ENCODE measurements around the gene ARHGEF11.

ARHGEF11 gene

DNA sequence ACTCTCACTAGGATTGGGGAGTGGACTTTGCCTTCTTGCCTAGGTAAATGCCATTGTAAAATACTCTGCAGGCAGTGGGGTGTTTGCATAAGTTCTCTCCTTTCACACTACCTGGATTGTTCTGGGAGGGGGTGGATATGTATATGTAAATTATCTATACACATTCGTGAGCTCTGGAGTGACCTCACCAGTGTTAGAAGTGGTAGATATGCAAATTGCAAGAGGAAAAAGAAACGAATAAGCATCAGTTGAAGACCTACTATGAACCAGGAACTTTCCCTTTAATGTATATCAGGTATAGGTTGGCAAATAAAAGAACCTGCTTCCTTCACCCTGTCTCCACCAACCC, 1.5 kb upstream of the ARHGEF11 start:
- no peak for DNase-seq (ENCODE audit: low read depth in 2 of 2)

DNA sequence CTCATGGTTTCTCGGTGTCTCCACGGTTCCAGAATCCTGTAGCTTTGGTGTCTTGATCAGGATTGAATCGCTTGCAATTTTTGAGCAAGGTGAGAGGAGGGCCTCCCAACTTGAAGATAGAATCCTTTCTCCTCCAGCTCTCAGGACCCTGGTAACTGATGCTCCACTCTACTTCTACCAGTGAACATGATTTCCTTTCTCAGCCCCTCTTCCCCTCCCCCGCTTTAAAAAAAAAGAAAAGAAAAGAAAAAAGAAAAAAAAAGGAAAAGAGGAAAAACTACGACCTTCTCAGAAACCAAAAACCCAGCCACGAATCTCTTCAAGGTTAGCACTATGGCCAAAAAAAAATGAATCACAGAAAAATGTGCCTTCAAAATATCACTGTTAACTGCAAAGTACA, 1.2 kb downstream of the ARHGEF11 start:
- no peak for DNase-seq (ENCODE audit: low read depth in 2 of 2)

DNA sequence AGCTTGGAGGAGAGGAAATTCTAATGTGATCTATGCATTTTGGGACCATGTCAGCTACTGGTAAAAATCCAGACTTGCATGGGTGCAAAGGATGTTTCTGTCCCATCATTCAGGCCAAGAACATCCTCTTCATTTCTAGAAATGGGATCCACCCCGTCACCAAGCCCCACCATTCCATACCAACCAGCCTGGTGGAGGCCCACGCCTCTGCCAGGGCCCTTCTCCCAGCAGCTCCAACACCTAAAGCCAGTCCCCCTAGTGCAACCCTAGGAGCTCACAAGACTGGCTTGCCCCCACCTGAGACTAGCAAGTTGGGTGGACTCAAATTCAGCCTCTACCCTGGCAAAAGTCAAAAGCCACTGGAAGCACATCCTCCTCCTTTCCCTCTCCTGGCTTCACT, 1.9 kb downstream of the ARHGEF11 start:
- no peak for DNase-seq (ENCODE audit: low read depth in 2 of 2)

DNA sequence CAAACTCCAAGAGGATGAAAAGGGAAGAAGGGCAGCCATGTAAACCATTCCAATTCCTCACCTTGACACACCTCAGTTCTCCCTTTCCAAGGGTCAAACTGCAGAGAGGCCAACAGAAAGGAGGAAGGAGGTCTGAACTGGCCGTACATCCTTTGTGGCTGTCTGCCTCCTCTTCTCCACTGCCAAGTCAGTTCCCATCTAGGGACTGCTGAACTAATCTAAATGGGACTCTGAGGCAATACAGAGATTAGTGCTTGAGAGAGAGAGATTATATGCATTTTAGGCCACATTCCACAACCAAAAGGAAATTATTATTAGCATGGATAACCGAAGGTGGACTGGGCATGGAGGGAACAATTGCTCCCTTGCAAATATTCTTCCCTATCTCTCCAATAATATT, 2.7 kb downstream of the ARHGEF11 start:
- DNase-seq (ENCODE audit: low read depth in 2 of 2): no peak

DNA sequence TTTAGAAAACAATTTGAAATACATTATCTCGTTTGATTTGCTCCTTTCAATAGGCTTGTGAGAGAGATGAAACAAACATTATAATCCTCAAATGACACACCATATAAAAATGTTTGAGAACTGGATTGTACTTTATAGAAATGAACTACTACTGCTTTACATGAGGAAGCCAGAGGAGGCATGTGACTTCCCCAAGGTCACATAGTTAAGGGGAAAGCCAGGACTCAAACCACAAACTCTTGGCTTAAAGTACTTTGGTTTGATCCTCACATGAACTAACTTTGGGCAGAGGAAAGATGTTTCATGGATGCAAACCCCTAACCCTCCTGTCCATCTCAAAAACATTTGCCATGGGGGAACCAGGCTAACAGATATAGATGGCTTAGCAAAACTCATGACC, 4.7 kb downstream of the ARHGEF11 start:
- no peak for DNase-seq (ENCODE audit: low read depth in 2 of 2)

DNA sequence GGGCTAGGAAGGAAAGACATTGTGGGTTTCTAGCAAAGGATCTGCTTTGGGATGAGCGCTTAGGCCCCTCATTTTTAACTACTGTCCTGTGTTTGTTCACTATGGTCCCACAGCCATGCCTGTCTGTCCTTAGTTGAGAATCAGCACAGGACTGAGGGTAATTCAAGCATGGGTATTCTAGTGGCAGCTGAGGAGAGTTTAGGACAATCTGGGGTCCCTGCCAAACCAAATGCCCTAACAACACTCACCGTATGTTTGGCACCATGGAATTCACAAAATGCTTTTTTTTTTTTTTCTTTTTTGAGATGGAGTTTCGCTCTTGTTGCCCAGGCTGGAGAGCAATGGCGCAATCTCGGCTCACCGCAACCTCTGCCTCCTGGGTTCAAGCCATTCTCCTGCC, 10.4 kb downstream of the ARHGEF11 start:
- no peak for DNase-seq (ENCODE audit: low read depth in 2 of 2)

DNA sequence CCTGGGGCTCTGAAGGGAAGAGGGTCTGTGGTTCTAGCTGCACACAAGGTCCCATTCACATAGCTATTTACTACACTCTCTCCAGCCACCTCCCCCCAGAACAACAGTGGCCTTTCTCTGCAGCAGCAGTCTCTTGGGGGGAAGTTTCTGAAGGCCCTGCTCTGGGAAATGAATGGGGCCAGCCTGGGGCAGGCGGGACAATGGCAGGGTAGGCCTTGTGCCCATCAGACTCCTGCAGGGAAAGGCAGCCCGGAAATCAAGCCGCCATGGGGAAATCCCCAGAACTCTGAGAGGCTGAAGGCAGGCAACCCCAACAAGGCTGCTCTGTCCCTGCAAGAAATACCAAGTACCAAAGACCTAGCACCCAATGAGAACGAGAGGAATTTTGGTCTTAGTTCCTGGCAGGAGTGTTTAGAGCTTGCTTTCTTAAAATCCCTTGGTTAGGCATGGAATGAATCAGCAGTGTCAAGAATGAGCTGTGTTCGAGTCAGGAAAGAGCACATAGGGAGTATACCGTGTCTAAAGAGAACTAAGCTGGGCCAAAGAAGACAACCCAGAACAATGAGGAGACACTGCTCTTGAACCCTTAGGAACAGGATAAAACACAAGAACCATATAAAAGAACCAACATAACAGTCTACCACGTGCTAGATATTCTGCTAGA, 11.3 kb downstream of the ARHGEF11 start:
- DNase-seq (ENCODE audit: low read depth in 2 of 2): no peak

DNA sequence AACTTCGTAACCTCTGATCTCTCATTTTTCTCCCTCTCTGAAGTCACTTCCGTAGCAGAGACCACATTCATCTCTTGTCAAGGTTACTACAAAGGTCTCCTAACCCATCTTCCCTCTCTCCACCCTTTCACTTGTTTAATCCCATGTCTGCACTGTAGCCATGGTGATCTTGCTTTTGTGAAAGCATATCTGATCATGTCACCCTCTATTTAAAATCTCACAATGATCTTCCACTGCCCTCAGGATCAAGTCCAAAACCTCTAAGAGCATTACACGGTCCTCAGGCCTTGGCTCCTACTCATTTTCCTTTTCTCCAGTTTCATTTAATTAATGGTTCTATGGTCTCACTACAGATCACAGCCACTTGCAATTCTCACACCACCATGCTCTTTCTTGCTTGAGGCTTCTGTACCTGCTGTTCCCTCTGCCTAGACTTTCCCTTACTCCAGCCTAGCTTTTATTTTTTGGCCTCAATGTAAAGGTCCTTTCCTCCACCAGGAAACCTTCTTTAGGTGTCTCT, 12.1 kb downstream of the ARHGEF11 start:
- no peak for DNase-seq (ENCODE audit: low read depth in 2 of 2)

DNA sequence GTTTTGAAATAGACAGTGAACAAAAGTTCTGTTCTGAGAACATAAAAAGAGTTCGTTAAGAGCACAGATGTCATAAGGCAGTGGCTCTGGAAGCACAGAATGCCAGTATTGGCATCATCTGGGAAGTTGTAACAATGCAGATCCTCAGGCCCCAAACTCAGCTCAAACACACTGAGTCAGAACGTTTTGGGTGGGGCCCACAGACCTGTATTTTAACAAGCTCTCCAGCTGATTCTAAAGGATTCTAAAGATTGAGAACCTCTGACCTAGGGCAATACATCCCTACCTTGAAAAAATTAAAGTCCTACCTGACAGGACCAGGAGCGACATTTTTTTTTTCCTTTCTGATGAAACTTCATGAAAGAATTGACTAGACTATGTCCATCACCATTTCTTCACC, 13.2 kb downstream of the ARHGEF11 start:
- DNase-seq (ENCODE audit: low read depth in 2 of 2): no peak

DNA sequence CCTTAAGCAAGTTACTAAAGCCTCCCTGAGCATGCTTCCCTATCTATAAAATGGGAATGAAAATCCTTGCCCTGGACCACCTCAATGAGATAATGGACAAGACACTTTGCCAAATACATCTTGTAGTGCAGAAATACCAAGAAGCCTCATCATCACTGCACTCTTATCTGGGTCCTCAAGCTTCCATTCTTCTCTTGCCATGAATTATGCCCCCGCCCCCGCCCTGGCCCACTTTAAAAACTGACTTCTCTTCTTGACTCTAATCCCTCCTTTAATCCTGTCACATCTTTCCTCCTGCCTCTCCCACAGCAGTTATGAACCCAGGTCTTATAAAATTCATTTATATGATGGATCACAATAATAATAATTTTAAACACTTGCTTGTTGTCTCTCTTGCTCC, 14.8 kb downstream of the ARHGEF11 start:
- DNase-seq (ENCODE audit: low read depth in 2 of 2): no peak

DNA sequence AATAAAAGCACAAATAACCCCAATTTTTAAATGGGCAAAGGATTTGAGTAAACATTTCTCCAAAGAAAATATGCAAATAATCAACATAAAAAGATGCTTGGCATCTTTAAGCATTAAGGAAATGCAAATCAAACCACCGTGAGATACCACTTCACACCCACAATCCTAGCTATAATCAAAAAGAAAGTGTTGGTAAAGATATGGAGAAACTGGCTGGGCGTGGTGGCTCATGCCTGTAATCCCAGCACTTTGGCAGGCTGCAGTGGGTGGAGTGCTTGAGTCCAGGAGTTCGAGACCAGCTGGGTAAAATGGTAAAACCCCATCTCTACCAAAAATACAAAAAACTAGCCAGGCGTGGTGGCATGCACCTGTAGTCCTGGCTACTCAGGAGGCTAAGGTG, 16.9 kb downstream of the ARHGEF11 start:
- no peak for DNase-seq (ENCODE audit: low read depth in 2 of 2)

DNA sequence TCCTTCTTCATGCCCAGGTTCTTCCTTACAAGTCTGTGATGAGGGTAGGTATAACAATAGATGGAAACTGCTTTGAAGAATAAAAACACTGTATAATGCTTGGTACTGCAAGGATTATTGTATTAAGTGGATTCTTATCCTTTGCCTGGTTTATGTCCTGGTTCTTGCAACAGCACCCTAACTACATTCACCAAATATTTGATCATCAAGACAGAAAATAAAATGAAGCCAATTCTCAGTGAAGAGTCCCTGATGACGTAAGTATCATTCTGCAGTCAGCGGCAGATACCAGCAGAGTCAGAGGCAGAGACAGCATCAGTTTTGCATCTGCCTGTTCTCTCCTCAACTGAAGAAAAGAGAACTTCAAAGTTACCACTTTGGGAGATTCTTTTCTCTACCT, 19.7 kb downstream of the ARHGEF11 start:
- no peak for DNase-seq (ENCODE audit: low read depth in 2 of 2)

DNA sequence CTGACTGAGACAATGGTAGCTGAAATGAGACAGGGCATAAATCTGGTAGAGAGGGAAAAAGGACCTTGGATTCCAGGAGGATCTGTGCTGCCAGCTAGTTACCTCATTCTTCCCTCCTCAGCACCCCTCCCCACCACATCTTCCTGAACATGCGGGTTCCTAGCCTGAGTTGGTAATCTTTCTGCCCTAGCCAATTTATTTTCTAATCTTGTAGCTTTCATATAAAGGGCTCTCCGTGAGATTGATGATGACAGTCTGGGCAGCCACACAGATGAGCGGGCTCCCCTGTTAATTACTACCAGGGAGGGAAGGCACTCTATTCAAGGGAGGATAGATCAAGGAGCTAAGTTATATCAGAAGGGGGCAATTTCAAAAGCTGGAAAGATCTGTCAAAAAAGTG, 20.2 kb downstream of the ARHGEF11 start:
- no peak for DNase-seq (ENCODE audit: low read depth in 2 of 2)

DNA sequence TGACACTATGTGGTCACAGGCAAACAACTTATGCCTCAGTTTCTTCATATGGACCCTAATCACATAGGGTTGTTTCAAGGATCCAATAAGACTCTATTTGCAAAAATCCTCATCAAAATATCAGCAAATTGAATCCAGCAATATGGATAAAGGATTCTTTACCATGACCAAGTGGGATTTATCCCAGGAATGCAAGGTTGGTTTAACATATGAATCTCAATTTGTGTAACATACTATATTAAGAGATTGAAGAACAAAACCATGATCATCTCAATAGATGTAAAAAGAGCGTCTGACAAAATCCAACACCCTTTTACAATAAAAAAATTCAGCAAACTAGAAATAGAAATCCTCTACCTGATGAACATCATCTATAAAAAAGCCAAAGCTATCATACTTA, 23.9 kb downstream of the ARHGEF11 start:
- DNase-seq (ENCODE audit: low read depth in 2 of 2): no peak

DNA sequence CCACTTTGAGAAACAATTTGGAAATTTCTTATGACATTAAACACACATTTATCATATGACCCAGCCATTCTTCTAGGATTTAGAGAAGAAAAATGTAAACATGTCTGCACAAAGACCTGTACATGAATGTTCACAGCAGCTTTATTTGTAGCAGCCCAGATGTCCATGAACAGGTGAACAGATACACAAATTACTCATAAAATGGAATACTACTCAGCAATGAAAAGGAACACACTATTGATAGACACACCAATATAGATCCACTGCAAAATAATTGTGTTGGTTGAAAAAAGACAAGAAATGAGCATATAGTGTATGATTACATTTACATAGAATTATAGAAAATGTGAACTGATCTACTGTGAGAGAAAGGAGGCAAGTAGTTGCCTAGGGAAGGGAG, 26.1 kb downstream of the ARHGEF11 start:
- DNase-seq (ENCODE audit: low read depth in 2 of 2): no peak

DNA sequence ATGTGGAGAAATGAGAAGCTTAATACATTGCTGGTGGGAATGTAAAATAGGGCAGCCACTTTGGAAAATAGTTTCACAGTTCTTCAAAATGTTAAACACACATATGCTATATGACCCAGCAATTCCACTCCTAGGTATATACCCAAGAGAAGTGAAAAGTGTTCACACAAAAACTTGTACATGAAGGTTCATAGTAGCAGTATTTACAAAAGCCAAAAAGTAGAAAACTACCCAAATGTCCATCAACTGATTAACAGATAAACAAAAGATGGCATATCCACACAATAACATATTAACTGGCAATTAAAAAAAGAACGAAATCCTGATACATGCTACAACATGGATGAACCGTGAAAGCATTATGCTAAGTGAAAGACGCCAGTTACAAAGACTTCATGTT, 33.7 kb downstream of the ARHGEF11 start:
- no peak for DNase-seq (ENCODE audit: low read depth in 2 of 2)

DNA sequence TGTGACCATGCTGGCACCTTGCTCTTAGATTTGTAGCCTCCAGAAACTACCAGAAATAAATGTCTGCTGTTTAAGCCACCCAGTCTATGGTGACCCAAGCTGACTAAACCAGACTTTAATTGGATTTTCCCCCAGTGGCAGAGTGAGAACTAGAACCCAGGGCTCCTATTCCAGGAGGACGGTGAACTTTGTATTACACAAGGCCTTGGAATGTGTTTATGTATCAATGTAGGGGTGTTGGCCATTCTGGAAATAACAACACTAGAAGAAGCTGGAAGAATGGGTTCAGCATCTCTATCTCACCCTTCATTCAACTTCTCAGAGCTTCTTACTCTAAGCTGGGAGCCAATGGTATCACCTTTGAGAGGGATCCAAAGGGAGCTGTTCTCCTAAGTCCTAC, 37.0 kb downstream of the ARHGEF11 start:
- no peak for DNase-seq (ENCODE audit: low read depth in 2 of 2)

DNA sequence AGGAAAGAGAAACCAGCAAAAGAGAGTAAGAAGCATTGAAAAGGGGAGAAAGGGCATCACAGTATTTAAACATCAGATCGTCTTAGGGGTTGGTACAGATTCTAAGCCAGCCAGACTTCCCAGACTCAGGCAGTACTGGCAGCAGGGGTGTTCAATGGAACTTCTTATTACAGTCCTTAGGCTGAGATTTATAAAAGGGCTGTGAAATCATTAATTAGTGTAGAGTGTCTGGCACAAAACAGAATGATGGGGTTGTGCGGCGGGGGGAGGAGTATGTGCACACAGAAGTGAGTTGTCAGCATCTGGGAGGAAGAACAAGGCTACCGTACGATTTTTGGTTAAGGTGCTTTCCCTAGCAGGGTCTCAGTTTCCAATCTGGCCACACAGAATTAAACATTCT, 38.2 kb downstream of the ARHGEF11 start:
- no peak for DNase-seq (ENCODE audit: low read depth in 2 of 2)

DNA sequence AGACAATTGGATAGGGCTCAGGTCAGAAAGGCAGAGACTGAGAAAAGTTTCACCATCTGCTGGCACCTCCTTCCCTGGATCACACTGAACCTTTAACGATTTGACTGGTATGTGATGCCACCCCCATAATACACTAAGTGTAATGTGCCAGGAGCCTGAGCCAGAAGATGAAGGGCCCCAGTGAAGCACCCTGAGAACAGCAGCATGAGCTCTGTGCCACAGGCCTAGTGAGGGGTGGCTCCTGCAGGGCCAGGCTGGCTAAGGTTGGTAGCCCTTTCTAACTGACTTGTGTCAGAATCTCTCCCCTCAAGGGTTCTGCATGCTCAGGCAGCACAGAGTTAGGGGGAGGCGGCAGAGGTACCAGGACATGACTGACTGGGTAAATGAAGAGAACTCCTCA, 38.9 kb downstream of the ARHGEF11 start:
- no peak for DNase-seq (ENCODE audit: low read depth in 2 of 2)

DNA sequence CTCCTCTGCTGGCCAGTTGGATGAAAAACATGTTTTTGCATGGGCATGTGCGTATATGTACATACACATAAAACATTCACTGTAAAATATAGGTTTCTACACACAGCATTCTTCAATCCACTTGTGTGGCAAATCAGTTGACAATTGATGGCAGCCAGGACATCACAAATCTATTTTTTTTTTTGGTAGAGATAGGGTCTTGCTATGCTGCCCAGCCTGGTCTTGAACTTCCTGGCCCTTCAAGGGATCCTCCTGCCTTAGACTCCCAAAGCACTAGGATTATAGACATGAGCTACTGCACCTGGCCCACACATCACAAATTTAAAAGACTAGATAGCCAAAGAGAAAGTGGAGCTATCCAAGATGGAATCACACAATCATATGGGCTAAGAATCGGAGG, 39.6 kb downstream of the ARHGEF11 start:
- no peak for DNase-seq (ENCODE audit: low read depth in 2 of 2)

DNA sequence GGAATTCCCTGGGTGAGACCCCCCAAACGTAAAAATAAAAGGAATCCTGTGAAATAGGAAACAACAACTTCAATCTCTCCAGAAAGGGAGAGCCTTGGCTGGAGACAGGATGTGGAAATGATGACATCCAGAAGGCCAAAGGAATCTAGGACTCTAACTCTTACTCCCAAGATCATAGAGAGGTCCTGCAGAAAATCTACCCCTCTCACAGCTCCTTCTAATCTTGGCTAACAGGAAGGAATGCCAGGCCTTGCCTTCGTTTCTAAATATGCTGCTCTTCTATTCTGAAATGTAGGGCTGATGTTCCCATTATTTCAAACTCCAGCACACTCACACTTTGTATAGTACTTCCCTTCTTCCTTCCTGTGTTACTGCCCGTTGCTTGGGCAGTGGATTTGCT, 40.7 kb downstream of the ARHGEF11 start:
- DNase-seq (ENCODE audit: low read depth in 2 of 2): no peak

DNA sequence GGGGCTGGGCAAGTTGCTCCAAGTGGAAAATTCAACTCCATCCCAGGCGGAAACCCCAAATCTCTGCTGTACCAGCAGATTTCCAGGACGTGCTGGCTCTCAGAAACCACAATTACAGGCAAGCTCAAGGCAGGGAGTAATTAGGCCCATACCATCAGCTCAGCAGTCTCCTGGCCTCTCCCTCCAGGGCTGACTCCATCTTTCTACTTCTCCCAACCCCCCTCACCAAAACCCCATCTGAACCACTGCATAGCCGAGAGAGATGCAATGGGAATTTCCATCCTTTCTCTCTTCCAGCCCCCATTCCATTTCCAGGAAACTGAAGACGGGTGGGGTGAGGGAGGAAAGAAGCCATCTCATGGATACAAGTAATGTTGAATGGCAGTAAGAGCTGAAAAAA, 41.2 kb downstream of the ARHGEF11 start:
- DNase-seq (ENCODE audit: low read depth in 2 of 2): no peak

DNA sequence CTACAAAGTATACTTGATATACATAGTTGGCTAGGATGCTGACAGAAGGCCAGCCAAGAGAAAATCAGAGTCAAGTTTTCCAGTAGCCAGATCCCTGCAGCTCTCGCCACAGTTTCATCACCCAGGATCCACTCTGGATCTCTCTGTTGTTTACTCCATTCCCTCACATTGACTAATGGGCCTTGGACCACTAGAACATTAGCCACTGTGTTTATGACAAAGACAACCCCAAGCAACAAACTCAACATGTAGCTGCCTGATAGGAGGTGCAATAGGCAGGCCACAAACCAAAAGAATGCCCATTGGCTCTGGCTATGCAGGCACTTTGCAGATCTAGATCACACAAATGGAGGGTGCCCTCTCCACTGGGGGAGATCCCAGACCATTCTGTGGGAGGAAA, 44.2 kb downstream of the ARHGEF11 start:
- no peak for DNase-seq (ENCODE audit: low read depth in 2 of 2)

DNA sequence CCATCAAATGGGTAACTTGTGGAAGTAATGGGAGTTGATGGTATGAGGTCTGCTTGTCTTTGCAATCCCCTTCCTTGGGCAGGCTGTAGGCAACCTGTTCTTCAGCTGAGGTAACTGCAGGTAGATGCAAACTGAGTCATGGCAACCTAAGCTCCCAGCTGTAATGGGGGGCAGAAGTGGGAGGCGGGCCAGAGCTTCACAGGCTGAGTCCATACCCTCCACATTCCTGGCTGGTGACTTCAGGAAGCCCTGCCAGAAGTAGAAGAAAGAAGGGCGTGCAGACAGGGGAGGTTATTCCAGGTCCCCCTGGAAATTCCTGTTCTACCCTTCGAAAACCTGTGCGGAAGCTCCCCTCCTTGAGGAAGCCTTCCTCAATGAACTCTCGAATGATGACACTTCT, 44.9 kb downstream of the ARHGEF11 start:
- no peak for DNase-seq (ENCODE audit: low read depth in 2 of 2)

Measured in stimulated activated CD8-positive, alpha-beta memory T cell treated with anti-CD3 and anti-CD28 coated beads, Interleukin-15, amount 100 ng/mL, for 4 hours (primary cell).